H1 (cell line): ENCODE results near the gene GRAP. TPM values are rescaled to one million over a fixed set of nuclear protein-coding genes. Genes with fewer than 3 reads are reported as not detected.
"Not testable (repeated sequence)": the region's sequence is repeated elsewhere in the genome, so short reads cannot be mapped to it uniquely, and the experiment has no call there.

Experiments
- CTCF ChIA-PET: fragments of 300-600 bp; sonication (Branson Sonifier 250); formaldehyde crosslinking; loops from one replicate; lab custom pipeline; 2021; ENCODE audit not compliant: partially characterized antibody; lab: Charles Lee
- POLR2A ChIA-PET: fragments of 300-600 bp; sonication (Branson Sonifier 250); formaldehyde crosslinking; loops from one replicate; lab custom pipeline; 2021; ENCODE audit warnings: inconsistent platforms; ENCODE audit not compliant: partially characterized antibody; lab: Charles Lee
- DNase-seq, 2 experiments: peaks; one replicate each; pipeline versions ENCODE4 v3.0.0 to v3.0.0-alpha.2; 2010 to 2022; ENCODE audit warnings: low spot score in 2 of 2, low read depth in 1 of 2, mixed read lengths in 1 of 2
- FAIRE-seq: peaks from 2 replicates; lab custom pipeline; 2011; peaks lifted over from hg19 to GRCh38; lab: Jason Lieb, UNC
- H2AFZ ChIP-seq: 2 replicates; pipeline ENCODE4 v1.8.1; 2012; ENCODE audit warnings: low read length, inconsistent platforms
- H2AK5ac ChIP-seq: 2 replicates; pipeline ENCODE4 v1.6.1; 2013; ENCODE audit warnings: low read depth, low read length
- H2BK120ac ChIP-seq: replicated peaks from 2 replicates; pipeline ENCODE3; 2013; ENCODE audit warnings: low read depth, low read length, inconsistent platforms
- H2BK12ac ChIP-seq: 2 replicates; pipeline ENCODE4 v1.6.1; 2013; ENCODE audit warnings: low read depth, low read length
- H2BK15ac ChIP-seq: 2 replicates; pipeline ENCODE4 v1.6.1; 2013; ENCODE audit warnings: low read length
- H2BK20ac ChIP-seq: 2 replicates; pipeline ENCODE4 v1.6.1; 2013; ENCODE audit warnings: low read length
- H2BK5ac ChIP-seq: 2 replicates; pipeline ENCODE4 v1.6.1; 2013; ENCODE audit warnings: low read depth, low read length
- H3K14ac ChIP-seq: 2 replicates; pipeline ENCODE4 v1.6.1; 2013; ENCODE audit warnings: inconsistent platforms; ENCODE audit not compliant: insufficient read length
- H3K18ac ChIP-seq: 2 replicates; pipeline ENCODE4 v1.6.1; 2013; ENCODE audit warnings: low read length; ENCODE audit errors: extremely low read depth
- H3K23ac ChIP-seq: 2 replicates; pipeline ENCODE4 v1.6.1; 2013; ENCODE audit warnings: inconsistent platforms; ENCODE audit not compliant: insufficient read length
- H3K23me2 ChIP-seq: 2 replicates; pipeline ENCODE4 v1.6.1; 2013; ENCODE audit warnings: low read depth, low read length
- H3K27ac ChIP-seq: 2 replicates; pipeline ENCODE4 v1.6.1; 2011; ENCODE audit warnings: low read depth, low read length, inconsistent platforms
- H3K27me3 ChIP-seq, 4 experiments: replicated peaks in 1 of 4; 1 replicate in 1 of 4; 2 replicates in 3 of 4; pipeline versions ENCODE4 v1.6.1 to v1.8.1; 2011 to 2013; ENCODE audit warnings: low read length in 3 of 4, mild to moderate bottlenecking in 3 of 4, inconsistent platforms in 2 of 4, mixed read lengths in 2 of 4, moderate library complexity in 1 of 4; ENCODE audit not compliant: control insufficient read depth in 3 of 4, insufficient read depth in 3 of 4; ENCODE audit errors: extremely low read depth in 1 of 4
- H3K36me3 ChIP-seq, 4 experiments: 2 replicates each; pipeline versions ENCODE4 v1.6.1 to v1.8.1; 2011 to 2013; ENCODE audit warnings: mild to moderate bottlenecking in 4 of 4, low read length in 3 of 4, moderate library complexity in 2 of 4, control low read depth in 1 of 4, inconsistent platforms in 1 of 4; ENCODE audit not compliant: insufficient read depth in 4 of 4, control insufficient read depth in 2 of 4
- H3K4ac ChIP-seq: replicated peaks from 2 replicates; pipeline ENCODE3; 2013; ENCODE audit warnings: low read length, low read depth, mixed read lengths, inconsistent platforms; ENCODE audit not compliant: insufficient read length
- H3K4me1 ChIP-seq, 4 experiments: replicated peaks in 1 of 4; 1 replicate in 1 of 4; 2 replicates in 3 of 4; pipeline versions ENCODE4 v1.6.1 to v1.8.1; 2011 to 2013; ENCODE audit warnings: low read length in 3 of 4, inconsistent platforms in 2 of 4, mixed read lengths in 1 of 4; ENCODE audit not compliant: insufficient read depth in 4 of 4, control insufficient read depth in 3 of 4
- H3K4me2 ChIP-seq, 2 experiments: 2 replicates each; pipeline versions ENCODE4 v1.6.1 to v1.8.1; 2011 to 2013; ENCODE audit warnings: low read depth in 2 of 2, low read length in 2 of 2, control low read depth in 1 of 2, inconsistent platforms in 1 of 2, mild to moderate bottlenecking in 1 of 2; ENCODE audit not compliant: insufficient read depth in 1 of 2
- H3K4me3 ChIP-seq, 4 experiments: fragments of 200-600, 300-600 bp in 1 of 4; sonication (generic), shearing (Covaris generic), sonication (Bioruptor Twin) in 1 of 4; 2 replicates each; pipeline versions ENCODE4 v1.5.1 to v1.8.1; 2011 to 2016; ENCODE audit warnings: low read length in 4 of 4, low read depth in 3 of 4, control low read depth in 2 of 4, inconsistent platforms in 2 of 4, mild to moderate bottlenecking in 2 of 4, mixed read lengths in 1 of 4, moderate library complexity in 1 of 4; ENCODE audit not compliant: insufficient read depth in 2 of 4; ENCODE audit errors: extremely low read depth in 1 of 4
- H3K56ac ChIP-seq: replicated peaks from 2 replicates; pipeline ENCODE3; 2013; ENCODE audit warnings: low read depth, mild to moderate bottlenecking, mixed read lengths, low read length, inconsistent platforms; ENCODE audit not compliant: insufficient read length
- H3K79me1 ChIP-seq: 2 replicates; pipeline ENCODE4 v1.6.1; 2013; ENCODE audit warnings: low read depth, low read length, control low read depth
- H3K79me2 ChIP-seq, 2 experiments: 2 replicates each; pipeline versions ENCODE4 v1.6.1 to v1.8.1; 2012 to 2013; ENCODE audit warnings: low read length in 2 of 2, mild to moderate bottlenecking in 2 of 2, inconsistent platforms in 1 of 2; ENCODE audit not compliant: insufficient read depth in 2 of 2, control insufficient read depth in 1 of 2
- H3K9ac ChIP-seq, 4 experiments: replicated peaks in 1 of 4; 1 replicate in 1 of 4; 2 replicates in 3 of 4; pipeline versions ENCODE4 v1.6.1 to v1.8.1; 2011 to 2013; ENCODE audit warnings: low read depth in 3 of 4, low read length in 3 of 4, control low read depth in 2 of 4, mild to moderate bottlenecking in 2 of 4, moderate library complexity in 2 of 4, inconsistent platforms in 1 of 4; ENCODE audit errors: extremely low read depth in 1 of 4
- H3K9me3 ChIP-seq, 2 experiments: 2 replicates each; pipeline versions ENCODE4 v1.6.1 to v1.8.1; 2012 to 2013; ENCODE audit warnings: mild to moderate bottlenecking in 2 of 2, moderate library complexity in 2 of 2, control low read depth in 1 of 2, inconsistent platforms in 1 of 2, low read depth in 1 of 2, low read length in 1 of 2, mixed read lengths in 1 of 2; ENCODE audit not compliant: insufficient read depth in 2 of 2
- H4K20me1 ChIP-seq, 2 experiments: replicated peaks in 1 of 2; 2 replicates each; pipeline versions ENCODE3 to v1.8.1; 2011 to 2013; ENCODE audit warnings: inconsistent platforms in 2 of 2, low read length in 2 of 2, mild to moderate bottlenecking in 1 of 2; ENCODE audit not compliant: insufficient read depth in 2 of 2, control insufficient read depth in 1 of 2
- H4K5ac ChIP-seq: 2 replicates; pipeline ENCODE4 v1.6.1; 2013; ENCODE audit warnings: low read length, low read depth, mixed read lengths, inconsistent platforms; ENCODE audit not compliant: insufficient read length
- H4K8ac ChIP-seq: 2 replicates; pipeline ENCODE4 v1.8.0; 2013; ENCODE audit warnings: mild to moderate bottlenecking, moderate library complexity, low read length, inconsistent platforms; ENCODE audit not compliant: insufficient read depth; ENCODE audit errors: extremely low read depth
- H4K91ac ChIP-seq: replicated peaks from 2 replicates; pipeline ENCODE3; 2013; ENCODE audit warnings: low read length, mixed read lengths, inconsistent platforms; ENCODE audit not compliant: insufficient read length
- WGBS, 2 experiments: shearing (Covaris generic) in 1 of 2; methylation state at CpG; one replicate each; pipeline versions ENCODE4 v1.1.6 to v1.1.7; 2013 to 2015; ENCODE audit warnings: low lambda C conversion rate in 2 of 2, mixed read lengths in 2 of 2, inconsistent platforms in 1 of 2, low coverage in 1 of 2, missing lambda C conversion rate in 1 of 2; ENCODE audit not compliant: insufficient replicate concordance in 2 of 2, insufficient coverage in 1 of 2, insufficient read length in 1 of 2; ENCODE audit errors: extremely low coverage in 1 of 2, missing lambda C conversion rate in 1 of 2; 5-methylcytosine and 5-hydroxymethylcytosine counted together
- polyA plus RNA-seq, 7 experiments: library from polyadenylated mRNA; depleted of rRNA in 3 of 7; stranded (reverse) in 5 of 7; unstranded in 2 of 7; fragments of >200 nt in 5 of 7; fragments of 200-250 nt in 2 of 7; gene quantifications; 1 replicate in 5 of 7; 2 replicates in 1 of 7; 4 replicates in 1 of 7; pipeline versions ENCODE4 v1.2.1 to v1.2.3, GENCODE V29; 2011 to 2013; ENCODE audit warnings: missing spikeins in 2 of 7, mixed read lengths in 2 of 7
- total RNA-seq: library from RNA; stranded (reverse); fragmentation: NEBNext Ultra II Directional; extraction: Animal tissue kit (Norgen Biotek cat#: 25700); gene quantifications from 2 replicates; pipeline ENCODE4 v1.2.1, GENCODE V29; 2021

The GRAP gene
- total and polyA plus RNA-seq, 2 of the 8 experiments (the other 6 are each of a cell fraction or from before 2014, with no cell fraction given), result 0.18 to 0.24 TPM

- WGBS, 2 experiments, result no CpG with 5 or more reads among the region's 11 CpGs
- H3K79me2 ChIP-seq, H2BK5ac ChIP-seq, H2BK12ac ChIP-seq, H3K18ac ChIP-seq, CTCF ChIA-PET, H4K5ac ChIP-seq, H3K4me1 ChIP-seq, H2AFZ ChIP-seq, H3K23ac ChIP-seq, H2BK120ac ChIP-seq, H3K4me2 ChIP-seq, H4K20me1 ChIP-seq, H4K91ac ChIP-seq, H3K23me2 ChIP-seq, FAIRE-seq, H3K27me3 ChIP-seq, H2BK20ac ChIP-seq, H3K27ac ChIP-seq, H3K14ac ChIP-seq, H3K9me3 ChIP-seq, POLR2A ChIA-PET, DNase-seq, H2BK15ac ChIP-seq, H4K8ac ChIP-seq, H3K9ac ChIP-seq, H3K79me1 ChIP-seq, H3K4ac ChIP-seq, H3K4me3 ChIP-seq, H3K56ac ChIP-seq, H2AK5ac ChIP-seq, H3K36me3 ChIP-seq: not testable (repeated sequence)
Measured at GRCh38 chr17:19028671-19029070, 18.1 kb downstream of the GRAP start.
